ENCODE results near the gene SHF. TPM values are rescaled to one million over a fixed set of nuclear protein-coding genes. Genes with fewer than 3 reads are reported as not detected.

The SHF gene
- total RNA-seq, 1 donor from 2014 or later = 8.4 TPM

DNA sequence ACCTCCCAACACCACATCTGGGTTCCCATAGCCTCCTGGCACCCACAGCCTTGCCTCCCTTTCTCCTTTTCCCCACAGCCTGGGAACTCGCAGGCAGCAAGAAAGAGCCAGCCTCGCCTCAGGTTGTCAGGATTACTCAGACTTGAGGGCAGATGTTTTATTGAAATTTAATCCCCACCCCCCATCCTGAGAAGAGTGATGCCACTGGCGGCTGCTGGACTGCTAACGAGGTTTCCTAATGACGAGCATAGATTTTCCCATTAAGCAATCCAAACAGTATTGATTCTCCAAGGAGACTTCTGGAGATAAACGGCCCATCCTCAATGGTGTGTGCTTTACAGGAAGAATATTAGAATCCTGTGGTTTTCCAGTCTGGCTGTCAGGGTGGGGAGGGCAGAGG, 13.7 kb downstream of the SHF start:
- no peak overlapping the region for H3K27ac ChIP-seq (ENCODE audit: low read depth, low read length)
- H3K9me3 ChIP-seq (ENCODE audit: control insufficient read depth in 3 of 3, low read length in 3 of 3) = no peaks in the 10 kb centered on the region
- no peak overlapping the region for H3K9ac ChIP-seq (ENCODE audit: low read depth in 1 of 3, low read length in 3 of 3)
- peaks cover 0 to 9% (median 0%) of the 10 kb centered on the region in 3 donors for H3K36me3 ChIP-seq (ENCODE audit: control insufficient read depth in 3 of 3, insufficient read depth in 3 of 3, low read length in 3 of 3)
- no peak overlapping the region for H3K4me3 ChIP-seq (ENCODE audit: low read length in 3 of 3)
- H3K4me1 ChIP-seq (ENCODE audit: control insufficient read depth in 3 of 3, insufficient read depth in 3 of 3, low read length in 3 of 3) = no peaks in the 10 kb centered on the region
- H3K27me3 ChIP-seq (ENCODE audit: control insufficient read depth in 3 of 3, insufficient read depth in 3 of 3, low read length in 3 of 3) = no peaks in the 10 kb centered on the region

DNA sequence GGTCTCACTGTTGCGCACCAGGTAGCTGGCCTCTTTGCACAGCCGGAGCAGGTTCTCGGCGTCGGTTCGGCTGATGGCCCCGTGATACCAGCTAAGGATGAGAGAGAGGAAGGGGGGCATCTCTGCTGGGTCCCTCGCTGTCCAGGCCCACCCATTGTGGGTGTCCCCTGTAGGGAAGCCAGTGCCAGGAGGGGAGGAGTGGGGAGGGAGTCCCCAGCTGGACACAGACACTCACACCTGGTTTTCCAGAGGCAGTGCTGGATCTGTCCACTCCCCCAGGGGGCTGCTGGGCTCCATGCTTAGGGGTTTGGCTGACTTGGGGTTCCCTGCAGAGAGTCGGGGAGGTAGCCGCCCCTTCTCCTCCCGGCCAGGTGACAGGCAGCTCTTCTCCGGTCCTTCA, 15.9 kb downstream of the SHF start:
- Histone ChIP-seq H3K9me3 (ENCODE audit: control insufficient read depth in 3 of 3, low read length in 3 of 3) (no peaks in the 10 kb centered on the region), H3K9ac (ENCODE audit: low read depth in 1 of 3, low read length in 3 of 3) (no peak overlapping the region), H3K4me3 (ENCODE audit: low read length in 3 of 3) (no peak overlapping the region), H3K27ac (ENCODE audit: low read depth, low read length) (no peak overlapping the region), H3K27me3 (ENCODE audit: control insufficient read depth in 3 of 3, insufficient read depth in 3 of 3, low read length in 3 of 3) (no peaks in the 10 kb centered on the region), H3K36me3 (ENCODE audit: control insufficient read depth in 3 of 3, insufficient read depth in 3 of 3, low read length in 3 of 3) (peaks cover 0 to 9% (median 0%) of the 10 kb centered on the region in 3 donors), H3K4me1 (ENCODE audit: control insufficient read depth in 3 of 3, insufficient read depth in 3 of 3, low read length in 3 of 3) (peaks cover 4 to 5% (median 5%) of the 10 kb centered on the region in 3 donors)

DNA sequence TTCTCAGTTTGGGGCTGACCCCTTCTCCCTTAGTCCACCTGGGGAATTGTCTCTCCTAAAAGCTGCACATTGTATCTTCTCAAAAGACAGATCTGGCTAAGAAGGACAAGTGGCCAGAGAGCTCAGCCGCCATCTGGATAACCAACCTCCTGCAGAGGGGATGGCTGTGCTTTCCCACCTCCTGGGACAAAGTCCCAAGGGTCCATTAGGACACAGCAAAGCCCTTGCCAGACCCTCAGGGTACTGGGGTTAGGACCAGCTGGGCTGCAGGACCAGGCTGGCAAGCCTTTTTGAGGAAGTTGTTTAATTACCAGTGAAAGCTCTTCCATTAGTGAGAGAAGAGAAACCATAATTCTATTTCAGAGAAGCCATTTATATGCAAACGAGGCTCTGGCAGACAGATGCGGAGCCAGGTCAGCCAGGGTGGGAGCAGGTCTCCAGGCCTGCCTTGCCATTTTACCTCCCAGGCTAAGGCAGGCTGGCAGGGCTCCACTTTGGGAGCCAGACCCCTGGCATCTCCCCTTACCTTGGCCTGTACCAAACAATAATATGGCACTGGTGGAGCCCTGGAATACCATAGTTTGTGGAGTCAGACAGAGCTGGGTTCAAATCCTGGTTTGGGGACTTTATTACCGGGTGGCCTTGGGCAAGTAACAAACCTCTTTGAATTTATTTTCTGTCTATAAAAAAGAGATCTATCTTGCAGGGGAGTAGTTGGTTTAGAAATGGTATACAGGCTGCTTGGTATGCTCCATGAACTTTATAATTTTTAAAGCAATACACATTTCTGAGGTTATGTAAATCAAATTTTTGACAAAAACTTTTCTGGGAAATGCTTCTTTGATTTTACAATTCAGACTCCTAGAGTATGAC, 17.9 kb downstream of the SHF start:
- Histone ChIP-seq H3K36me3 (ENCODE audit: control insufficient read depth in 3 of 3, insufficient read depth in 3 of 3, low read length in 3 of 3) (peaks cover 0 to 8% (median 0%) of the 10 kb centered on the region in 3 donors), H3K27ac (ENCODE audit: low read depth, low read length) (no peak overlapping the region), H3K27me3 (ENCODE audit: control insufficient read depth in 3 of 3, insufficient read depth in 3 of 3, low read length in 3 of 3) (no peaks in the 10 kb centered on the region)

DNA sequence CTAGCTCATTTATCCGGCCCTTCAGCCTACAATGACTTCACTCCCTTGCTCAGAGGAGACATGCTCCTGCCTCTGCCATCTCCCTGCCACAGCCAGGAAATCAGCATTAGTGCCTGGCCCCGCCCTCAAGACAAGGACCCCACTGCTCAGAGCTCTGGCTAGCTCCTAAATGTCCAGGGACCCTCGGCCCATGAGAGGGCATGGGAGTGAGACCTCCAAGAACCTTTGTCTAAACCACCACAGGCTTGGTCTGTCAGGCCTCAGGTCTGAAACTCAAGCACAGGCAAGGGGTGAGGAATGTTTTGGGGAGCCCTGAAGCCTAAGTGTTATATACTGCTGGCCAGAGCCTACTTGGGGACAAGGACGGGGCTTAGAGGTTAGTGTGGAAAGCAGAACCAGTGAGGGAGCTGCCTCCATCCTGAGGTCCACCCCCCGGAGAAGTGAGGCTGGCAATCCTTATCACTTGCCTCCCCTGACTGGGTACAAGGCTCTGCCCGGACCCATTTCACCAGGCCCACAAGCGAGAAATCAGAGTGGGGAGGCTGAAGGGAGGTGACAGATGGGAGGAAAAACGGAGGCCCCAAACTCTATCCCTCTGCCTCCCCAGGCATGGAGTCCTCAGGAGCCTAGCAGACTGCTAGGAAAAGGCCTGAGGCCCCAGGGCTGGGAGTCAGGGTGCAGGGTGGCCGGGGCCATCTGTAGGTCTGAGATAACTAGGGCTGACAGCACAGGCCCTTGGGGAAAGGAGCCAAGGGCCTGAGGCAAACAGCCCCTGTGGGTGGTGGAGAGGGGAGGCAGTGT, 18.8 kb downstream of the SHF start:
- Histone ChIP-seq H3K9ac (ENCODE audit: low read depth in 1 of 3, low read length in 3 of 3) (peak overlapping the region in 1 of 3 donors; percentile 33), H3K36me3 (ENCODE audit: control insufficient read depth in 3 of 3, insufficient read depth in 3 of 3, low read length in 3 of 3) (peaks cover 0 to 4% (median 0%) of the 10 kb centered on the region in 3 donors), H3K4me3 (ENCODE audit: low read length in 3 of 3) (no peak overlapping the region), H3K4me1 (ENCODE audit: control insufficient read depth in 3 of 3, insufficient read depth in 3 of 3, low read length in 3 of 3) (peaks cover 5 to 11% (median 5%) of the 10 kb centered on the region in 3 donors), H3K27me3 (ENCODE audit: control insufficient read depth in 3 of 3, insufficient read depth in 3 of 3, low read length in 3 of 3) (no peaks in the 10 kb centered on the region), H3K27ac (ENCODE audit: low read depth, low read length) (no peak overlapping the region), H3K9me3 (ENCODE audit: control insufficient read depth in 3 of 3, low read length in 3 of 3) (no peaks in the 10 kb centered on the region)

More for the DNA sequence above, 17.9 kb downstream of the SHF start:
- H3K9ac ChIP-seq (ENCODE audit: low read depth in 1 of 3, low read length in 3 of 3) = peak overlapping the region in 1 of 3 donors; percentile 33
- H3K4me3 ChIP-seq (ENCODE audit: low read length in 3 of 3) = no peak overlapping the region
- H3K4me1 ChIP-seq (ENCODE audit: control insufficient read depth in 3 of 3, insufficient read depth in 3 of 3, low read length in 3 of 3) = peaks cover 5 to 11% (median 5%) of the 10 kb centered on the region in 3 donors
- H3K9me3 ChIP-seq (ENCODE audit: control insufficient read depth in 3 of 3, low read length in 3 of 3) = no peaks in the 10 kb centered on the region

DNA sequence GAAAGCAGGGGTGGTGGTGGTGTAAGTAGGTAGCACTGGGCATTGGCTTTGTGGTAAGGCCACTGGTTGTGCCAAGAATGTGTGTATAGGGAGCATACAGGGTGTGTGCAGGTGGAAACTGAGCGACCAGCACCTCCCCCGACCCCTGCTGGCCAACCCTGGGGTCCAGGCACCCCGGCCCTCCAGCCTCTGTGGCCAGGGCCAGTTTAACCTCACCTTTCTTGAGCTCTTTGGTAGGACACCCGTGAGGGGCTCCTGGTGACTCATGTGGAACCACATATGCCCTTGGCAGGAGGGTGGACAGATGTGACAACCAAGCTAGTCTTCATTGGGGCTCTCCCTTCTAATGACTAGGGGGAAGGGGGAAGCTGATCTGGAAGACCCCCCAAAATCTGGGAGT, 19.5 kb downstream of the SHF start:
- no peak overlapping the region for H3K27ac ChIP-seq (ENCODE audit: low read depth, low read length)

DNA sequence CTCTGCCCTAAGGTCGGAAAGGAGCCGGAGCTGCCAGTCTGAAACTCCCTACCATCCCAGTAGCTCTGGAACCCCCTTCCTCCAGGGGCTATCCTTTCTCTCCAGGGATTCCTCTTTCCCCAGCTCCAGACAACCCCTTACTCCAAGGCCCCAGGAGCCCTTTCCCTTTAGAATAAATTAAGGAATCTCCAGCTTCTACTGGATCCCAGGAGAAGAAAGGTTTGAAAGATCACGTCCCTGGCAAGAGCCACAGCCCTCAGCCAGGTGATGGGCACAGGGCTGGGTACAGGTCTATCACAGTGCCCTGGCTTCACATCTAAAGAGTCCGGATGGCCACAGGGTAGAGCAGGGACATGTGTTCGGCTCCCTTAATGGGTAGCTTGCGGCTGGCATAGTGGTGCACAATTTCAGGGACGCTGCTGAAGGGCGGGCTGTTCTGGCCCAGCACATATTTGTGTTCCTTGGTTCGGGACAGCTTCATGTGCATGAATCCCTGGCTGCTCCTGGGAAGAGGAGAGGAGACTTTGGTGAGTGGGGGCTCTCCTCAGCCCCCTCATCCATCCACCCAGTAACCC, 20.0 kb downstream of the SHF start:
- peak overlapping the region; percentile 47 to 90 (median 79) for H3K9ac ChIP-seq (ENCODE audit: low read depth in 1 of 3, low read length in 3 of 3)
- no peaks in the 10 kb centered on the region for H3K27me3 ChIP-seq (ENCODE audit: control insufficient read depth in 3 of 3, insufficient read depth in 3 of 3, low read length in 3 of 3)
- H3K9me3 ChIP-seq (ENCODE audit: control insufficient read depth in 3 of 3, low read length in 3 of 3) = no peaks in the 10 kb centered on the region
- peak overlapping the region; percentile 89 for H3K27ac ChIP-seq (ENCODE audit: low read depth, low read length)
- peaks cover 0 to 2% (median 0%) of the 10 kb centered on the region in 3 donors for H3K36me3 ChIP-seq (ENCODE audit: control insufficient read depth in 3 of 3, insufficient read depth in 3 of 3, low read length in 3 of 3)
- peak overlapping the region; percentile 68 to 75 (median 72) for H3K4me3 ChIP-seq (ENCODE audit: low read length in 3 of 3)
- H3K4me1 ChIP-seq (ENCODE audit: control insufficient read depth in 3 of 3, insufficient read depth in 3 of 3, low read length in 3 of 3) = peaks cover 5 to 20% (median 7%) of the 10 kb centered on the region in 3 donors

More for the DNA sequence above, 19.5 kb downstream of the SHF start:
- Histone ChIP-seq H3K9ac (ENCODE audit: low read depth in 1 of 3, low read length in 3 of 3) (peak overlapping the region in 1 of 3 donors; percentile 90), H3K4me3 (ENCODE audit: low read length in 3 of 3) (no peak overlapping the region), H3K27me3 (ENCODE audit: control insufficient read depth in 3 of 3, insufficient read depth in 3 of 3, low read length in 3 of 3) (no peaks in the 10 kb centered on the region), H3K9me3 (ENCODE audit: control insufficient read depth in 3 of 3, low read length in 3 of 3) (no peaks in the 10 kb centered on the region), H3K36me3 (ENCODE audit: control insufficient read depth in 3 of 3, insufficient read depth in 3 of 3, low read length in 3 of 3) (peaks cover 0 to 2% (median 0%) of the 10 kb centered on the region in 3 donors), H3K4me1 (ENCODE audit: control insufficient read depth in 3 of 3, insufficient read depth in 3 of 3, low read length in 3 of 3) (peaks cover 5 to 14% (median 5%) of the 10 kb centered on the region in 3 donors)

DNA sequence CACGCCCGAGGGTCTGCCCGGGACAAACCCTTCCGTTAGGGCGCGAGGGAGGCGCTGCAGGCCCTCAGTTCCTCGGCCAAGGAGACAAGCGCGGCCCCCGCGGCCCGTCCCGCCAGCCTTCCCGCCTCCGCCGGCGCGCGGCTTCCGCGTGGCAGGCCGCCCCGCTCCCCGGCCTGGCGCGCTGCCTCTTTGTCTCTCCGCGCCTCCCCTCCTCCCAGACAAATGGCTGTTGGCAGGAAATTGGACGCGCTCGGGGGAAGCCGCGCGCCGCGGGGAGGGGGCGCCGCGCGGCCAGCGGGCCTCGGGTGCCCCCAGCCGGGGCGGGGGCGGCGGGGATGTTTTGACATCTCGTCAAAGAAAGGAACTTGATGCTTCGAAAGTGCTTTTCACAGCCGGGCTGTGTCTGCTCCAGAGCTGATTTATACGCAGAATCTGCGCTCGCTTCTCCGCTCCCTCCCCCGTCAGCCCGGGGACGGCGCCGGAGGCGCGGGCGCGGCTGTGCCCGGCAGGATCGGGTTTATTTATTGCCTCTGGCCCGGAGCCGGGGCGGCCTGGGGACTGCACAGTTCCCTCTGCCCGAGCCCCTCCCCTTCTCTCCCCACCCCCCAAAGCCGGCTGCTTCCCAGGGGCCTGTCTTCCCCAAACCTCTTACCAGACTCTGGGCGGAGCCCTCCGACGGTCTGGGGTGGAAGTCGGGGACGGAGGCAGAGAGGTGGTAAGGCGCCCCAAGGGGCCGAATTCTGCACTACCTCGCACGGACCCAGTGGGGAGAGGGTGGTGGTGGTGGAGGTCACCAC, 20.7 kb downstream of the SHF start:
- Histone ChIP-seq H3K27ac (ENCODE audit: low read depth, low read length) (peak overlapping the region; percentile 89), H3K27me3 (ENCODE audit: control insufficient read depth in 3 of 3, insufficient read depth in 3 of 3, low read length in 3 of 3) (no peaks in the 10 kb centered on the region), H3K36me3 (ENCODE audit: control insufficient read depth in 3 of 3, insufficient read depth in 3 of 3, low read length in 3 of 3) (peaks cover 0 to 2% (median 0%) of the 10 kb centered on the region in 3 donors), H3K4me3 (ENCODE audit: low read length in 3 of 3) (peak overlapping the region; percentile 68 to 75 (median 72)), H3K9ac (ENCODE audit: low read depth in 1 of 3, low read length in 3 of 3) (peak overlapping the region; percentile 79 to 90 (median 87)), H3K9me3 (ENCODE audit: control insufficient read depth in 3 of 3, low read length in 3 of 3) (no peaks in the 10 kb centered on the region), H3K4me1 (ENCODE audit: control insufficient read depth in 3 of 3, insufficient read depth in 3 of 3, low read length in 3 of 3) (peaks cover 5 to 22% (median 8%) of the 10 kb centered on the region in 3 donors)

DNA sequence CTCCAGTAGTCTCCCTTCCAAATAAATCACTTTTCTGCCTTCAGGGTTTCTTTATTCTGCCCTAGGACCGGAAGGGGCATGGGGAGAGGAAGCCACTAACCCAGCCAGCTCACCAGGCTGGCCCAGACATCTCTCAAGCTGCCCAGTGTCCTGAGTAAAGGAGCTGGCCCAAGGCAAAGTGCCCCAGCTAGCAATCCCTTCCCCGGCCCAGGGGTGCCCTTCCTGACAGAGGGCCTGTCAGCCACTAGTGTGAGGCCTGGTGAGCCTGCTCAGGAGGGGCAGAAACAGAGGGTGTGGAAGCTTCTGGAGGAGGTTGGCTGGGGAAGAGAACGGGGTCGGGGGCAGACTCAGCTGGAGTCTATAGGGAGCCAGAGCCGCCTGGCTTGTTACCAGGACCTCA, 22.2 kb downstream of the SHF start:
- Histone ChIP-seq H3K9me3 (ENCODE audit: control insufficient read depth in 3 of 3, low read length in 3 of 3) (no peaks in the 10 kb centered on the region), H3K27ac (ENCODE audit: low read depth, low read length) (peak overlapping the region; percentile 89), H3K9ac (ENCODE audit: low read depth in 1 of 3, low read length in 3 of 3) (peak overlapping the region in 2 of 3 donors; percentile 3 to 45), H3K36me3 (ENCODE audit: control insufficient read depth in 3 of 3, insufficient read depth in 3 of 3, low read length in 3 of 3) (no peaks in the 10 kb centered on the region), H3K4me1 (ENCODE audit: control insufficient read depth in 3 of 3, insufficient read depth in 3 of 3, low read length in 3 of 3) (peaks cover 5 to 22% (median 8%) of the 10 kb centered on the region in 3 donors), H3K4me3 (ENCODE audit: low read length in 3 of 3) (no peak overlapping the region), H3K27me3 (ENCODE audit: control insufficient read depth in 3 of 3, insufficient read depth in 3 of 3, low read length in 3 of 3) (no peaks in the 10 kb centered on the region)

DNA sequence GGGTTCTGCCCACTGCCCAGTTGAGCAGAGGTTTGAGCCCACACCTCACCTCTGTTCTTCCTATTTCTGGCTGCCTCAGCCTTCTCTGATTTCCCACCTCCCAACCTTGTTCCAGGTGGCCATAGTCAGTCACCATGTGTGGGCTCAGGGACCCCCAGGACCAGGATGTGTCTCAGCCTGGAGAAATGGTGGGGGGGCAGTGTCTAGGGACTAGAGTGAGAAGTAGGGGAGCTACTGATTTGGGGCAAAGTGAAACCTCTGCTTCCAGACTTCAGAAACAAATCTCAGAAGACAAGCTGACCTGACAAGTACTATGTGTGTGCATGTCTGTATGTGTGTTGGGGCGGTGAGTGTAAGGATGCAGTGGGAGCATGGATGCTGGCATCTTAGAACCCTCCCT, 22.9 kb downstream of the SHF start:
- Histone ChIP-seq H3K9ac (ENCODE audit: low read depth in 1 of 3, low read length in 3 of 3) (peak overlapping the region in 1 of 3 donors; percentile 45), H3K27ac (ENCODE audit: low read depth, low read length) (no peak overlapping the region), H3K27me3 (ENCODE audit: control insufficient read depth in 3 of 3, insufficient read depth in 3 of 3, low read length in 3 of 3) (no peaks in the 10 kb centered on the region), H3K36me3 (ENCODE audit: control insufficient read depth in 3 of 3, insufficient read depth in 3 of 3, low read length in 3 of 3) (no peaks in the 10 kb centered on the region), H3K9me3 (ENCODE audit: control insufficient read depth in 3 of 3, low read length in 3 of 3) (no peaks in the 10 kb centered on the region), H3K4me3 (ENCODE audit: low read length in 3 of 3) (no peak overlapping the region), H3K4me1 (ENCODE audit: control insufficient read depth in 3 of 3, insufficient read depth in 3 of 3, low read length in 3 of 3) (peaks cover 5 to 22% (median 8%) of the 10 kb centered on the region in 3 donors)
